Fibroblast of lung (primary cell): ENCODE data around the gene HKDC1. TPM values are rescaled to one million over a fixed set of nuclear protein-coding genes. Genes with fewer than 3 reads are reported as not detected.
A peak's percentile ranks its signal among the peaks of the same experiment; 100 is the strongest.

Experiments
- DNase-seq, 2 donors: peaks; one replicate each; pipeline versions ENCODE4 v3.0.0 to v3.0.0-alpha.2; 2010; ENCODE audit warnings: low read depth in 2 of 2
- H2AFZ ChIP-seq: 2 replicates; pipeline ENCODE4 v1.5.1; 2012; ENCODE audit warnings: low read length, control low read depth, inconsistent platforms
- H3K27ac ChIP-seq: 2 replicates; pipeline ENCODE4 v1.5.1; 2011; ENCODE audit warnings: low read length, control low read depth; ENCODE audit not compliant: insufficient read depth
- H3K27me3 ChIP-seq: 2 replicates; pipeline ENCODE4 v1.5.1; 2011; ENCODE audit warnings: mild to moderate bottlenecking, low read length; ENCODE audit not compliant: control insufficient read depth, insufficient read depth
- H3K36me3 ChIP-seq: 2 replicates; pipeline ENCODE4 v1.5.1; 2011; ENCODE audit warnings: low read length; ENCODE audit not compliant: control insufficient read depth, insufficient read depth
- H3K4me1 ChIP-seq: 2 replicates; pipeline ENCODE4 v1.5.1; 2011; ENCODE audit warnings: low read length; ENCODE audit not compliant: control insufficient read depth, insufficient read depth; ENCODE audit errors: extremely low read depth
- H3K4me2 ChIP-seq: 2 replicates; pipeline ENCODE4 v1.5.1; 2011; ENCODE audit warnings: low read length, control low read depth; ENCODE audit not compliant: insufficient read depth; ENCODE audit errors: extremely low read depth
- H3K4me3 ChIP-seq, 4 experiments: fragments of 200-600 bp in 1 of 4; sonication (generic) in 1 of 4; replicated peaks in 1 of 4; 2 replicates each; pipeline ENCODE4 v1.5.1; 2011 to 2016; ENCODE audit warnings: low read length in 4 of 4, low read depth in 3 of 4, mild to moderate bottlenecking in 3 of 4, control low read depth in 2 of 4, inconsistent platforms in 1 of 4, mixed read lengths in 1 of 4; ENCODE audit not compliant: insufficient read depth in 1 of 4; ENCODE audit errors: control extremely low read depth in 1 of 4
- H3K79me2 ChIP-seq: 2 replicates; pipeline ENCODE4 v1.5.1; 2012; ENCODE audit warnings: mild to moderate bottlenecking, low read length, inconsistent platforms; ENCODE audit not compliant: control insufficient read depth, insufficient read depth
- H3K9ac ChIP-seq: 2 replicates; pipeline ENCODE4 v1.5.1; 2011; ENCODE audit warnings: mild to moderate bottlenecking, low read length, control low read depth; ENCODE audit not compliant: insufficient read depth
- H3K9me3 ChIP-seq: 2 replicates; pipeline ENCODE4 v1.5.1; 2012; ENCODE audit warnings: low read depth, low read length; ENCODE audit not compliant: control insufficient read depth, insufficient read depth
- H4K20me1 ChIP-seq: 2 replicates; pipeline ENCODE4 v1.5.1; 2011; ENCODE audit warnings: low read length; ENCODE audit not compliant: control insufficient read depth, insufficient read depth; ENCODE audit errors: extremely low read depth
- EZH2 ChIP-seq: IDR thresholded peaks from 2 replicates; pipeline ENCODE4 v1.5.1; 2012; ENCODE audit warnings: low read length, control low read depth, mild to moderate bottlenecking; ENCODE audit errors: missing control alignments
- polyA plus RNA-seq, 2 donors: library from polyadenylated mRNA; depleted of rRNA in 1 of 2; stranded (reverse) in 1 of 2; unstranded in 1 of 2; fragments of >200 nt; gene quantifications; 2 replicates each; pipeline ENCODE4 v1.2.1, GENCODE V29; 2011 to 2012; ENCODE audit warnings: missing spikeins in 1 of 2
- total RNA-seq: library from RNA; depleted of rRNA; stranded (reverse); fragments of >200 nt; gene quantifications from 2 replicates; pipeline ENCODE4 v1.2.1, GENCODE V29; 2014
- TF ChIP-seq, protein P1 (sequence below), 2 donors: IDR thresholded peaks in 1 of 2; conservative IDR thresholded peaks in 1 of 2; 1 replicate in 1 of 2; 2 replicates in 1 of 2; pipeline ENCODE4 v1.5.1; 2011 to 2012; ENCODE audit warnings: low read length in 2 of 2, control low read depth in 1 of 2, inconsistent platforms in 1 of 2, low read depth in 1 of 2, mild to moderate bottlenecking in 1 of 2

The HKDC1 gene
- total and polyA plus RNA-seq, 2 donors (not counting 1 experiment from before 2014, with no cell fraction given), result 0.12 to 1.8 TPM

DNA sequence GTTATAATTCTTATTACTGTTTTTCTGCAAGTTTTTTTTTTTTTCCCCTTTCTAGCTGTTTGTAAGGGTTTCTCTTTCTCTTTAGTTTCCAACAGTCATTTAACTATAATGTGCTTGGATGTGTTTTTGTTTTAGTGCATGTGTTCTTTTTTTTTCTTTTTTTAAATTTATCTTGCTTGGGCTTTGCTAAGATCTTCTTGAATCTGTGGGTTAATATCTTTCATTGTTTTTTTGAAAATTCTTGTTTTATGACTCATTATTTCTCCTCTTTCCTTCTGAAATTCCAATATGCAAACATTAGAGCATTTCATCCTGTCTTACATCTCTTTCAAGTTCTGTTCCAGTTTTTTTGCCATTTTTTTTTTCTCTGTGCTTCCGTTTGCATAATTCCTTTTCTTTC is 52.5 kb downstream of the HKDC1 start:
- TF ChIP-seq, protein P1, sequence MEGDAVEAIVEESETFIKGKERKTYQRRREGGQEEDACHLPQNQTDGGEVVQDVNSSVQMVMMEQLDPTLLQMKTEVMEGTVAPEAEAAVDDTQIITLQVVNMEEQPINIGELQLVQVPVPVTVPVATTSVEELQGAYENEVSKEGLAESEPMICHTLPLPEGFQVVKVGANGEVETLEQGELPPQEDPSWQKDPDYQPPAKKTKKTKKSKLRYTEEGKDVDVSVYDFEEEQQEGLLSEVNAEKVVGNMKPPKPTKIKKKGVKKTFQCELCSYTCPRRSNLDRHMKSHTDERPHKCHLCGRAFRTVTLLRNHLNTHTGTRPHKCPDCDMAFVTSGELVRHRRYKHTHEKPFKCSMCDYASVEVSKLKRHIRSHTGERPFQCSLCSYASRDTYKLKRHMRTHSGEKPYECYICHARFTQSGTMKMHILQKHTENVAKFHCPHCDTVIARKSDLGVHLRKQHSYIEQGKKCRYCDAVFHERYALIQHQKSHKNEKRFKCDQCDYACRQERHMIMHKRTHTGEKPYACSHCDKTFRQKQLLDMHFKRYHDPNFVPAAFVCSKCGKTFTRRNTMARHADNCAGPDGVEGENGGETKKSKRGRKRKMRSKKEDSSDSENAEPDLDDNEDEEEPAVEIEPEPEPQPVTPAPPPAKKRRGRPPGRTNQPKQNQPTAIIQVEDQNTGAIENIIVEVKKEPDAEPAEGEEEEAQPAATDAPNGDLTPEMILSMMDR (conservative IDR thresholded peaks at IDR 0.05 in 1 of 2, IDR thresholded peaks at IDR 0.05 in 1 of 2; ENCODE audit: low read depth in 1 of 2, low read length in 2 of 2), result no peak
- peak in 1 of 2 donors; percentile 9 for DNase-seq
- no peaks in the 10 kb centered on the region for H3K79me2 ChIP-seq

DNA sequence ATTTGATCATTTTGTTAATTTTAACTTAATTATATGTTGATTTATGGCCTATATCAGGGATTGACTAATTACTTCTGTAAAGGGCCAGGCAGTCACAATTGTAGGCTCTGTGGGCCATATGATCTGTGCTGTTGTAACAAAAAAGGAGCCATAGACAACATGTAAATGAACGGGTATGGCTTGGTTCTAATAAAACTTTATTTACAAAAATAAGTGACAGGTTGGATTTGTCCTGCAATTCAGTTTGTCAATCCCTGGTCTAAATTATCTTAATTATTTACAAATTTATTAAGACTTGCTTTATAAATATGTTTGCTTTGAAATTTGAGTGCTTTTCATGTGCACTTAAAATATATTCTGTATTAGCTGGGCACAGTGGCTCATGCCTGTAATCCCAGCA is 55.3 kb downstream of the HKDC1 start:
- no peak for DNase-seq
- Histone ChIP-seq H3K36me3 (no peaks in the 10 kb centered on the region), H3K27ac (no peak overlapping the region), H4K20me1 (no peaks in the 10 kb centered on the region), H2AFZ (no peak overlapping the region), H3K9me3 (no peaks in the 10 kb centered on the region), H3K4me1 (no peaks in the 10 kb centered on the region), H3K27me3 (no peaks in the 10 kb centered on the region), H3K9ac (no peak overlapping the region), H3K4me2 (no peak overlapping the region), H3K4me3 (no peak overlapping the region), H3K79me2 (no peaks in the 10 kb centered on the region)
- TF ChIP-seq, protein P1 (conservative IDR thresholded peaks at IDR 0.05 in 1 of 2, IDR thresholded peaks at IDR 0.05 in 1 of 2; ENCODE audit: low read depth in 1 of 2, low read length in 2 of 2), result no peak
- no peak for TF ChIP-seq EZH2

More for the DNA sequence above, 52.5 kb downstream of the HKDC1 start:
- Histone ChIP-seq H3K4me3 (no peak overlapping the region), H4K20me1 (no peaks in the 10 kb centered on the region), H3K9me3 (no peaks in the 10 kb centered on the region), H2AFZ (no peak overlapping the region), H3K9ac (no peak overlapping the region), H3K27me3 (peaks cover 5% of the 10 kb centered on the region), H3K4me1 (no peaks in the 10 kb centered on the region), H3K27ac (no peak overlapping the region), H3K4me2 (no peak overlapping the region), H3K36me3 (no peaks in the 10 kb centered on the region)

DNA sequence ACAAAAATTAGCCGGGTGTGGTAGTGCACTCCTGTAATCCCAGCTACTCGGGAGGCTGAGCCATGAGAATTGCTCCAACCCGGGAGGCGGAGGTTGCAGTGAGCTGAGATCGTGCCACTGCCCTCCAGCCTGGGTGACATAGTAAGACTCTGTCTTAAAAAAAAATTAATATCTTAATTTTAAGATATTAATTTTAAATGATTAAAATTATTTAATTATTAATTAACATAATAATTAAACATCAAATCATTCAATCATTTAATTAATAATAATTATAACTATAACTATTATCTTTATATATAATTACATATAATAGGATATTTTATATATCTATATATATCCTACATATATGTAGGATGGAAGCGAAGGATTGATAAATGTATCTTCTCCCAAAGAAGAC is 56.4 kb downstream of the HKDC1 start:
- no peaks in the 10 kb centered on the region for H3K36me3 ChIP-seq
- no peak overlapping the region for H3K4me2 ChIP-seq
- H3K9me3 ChIP-seq, result no peaks in the 10 kb centered on the region
- H4K20me1 ChIP-seq, result no peaks in the 10 kb centered on the region
- H3K27ac ChIP-seq, result no peak overlapping the region
- no peak overlapping the region for H2AFZ ChIP-seq
- no peak for DNase-seq
- H3K27me3 ChIP-seq, result no peaks in the 10 kb centered on the region
- no peak overlapping the region for H3K9ac ChIP-seq
- no peaks in the 10 kb centered on the region for H3K4me1 ChIP-seq
- H3K79me2 ChIP-seq, result no peaks in the 10 kb centered on the region
- TF ChIP-seq, protein P1 (conservative IDR thresholded peaks at IDR 0.05 in 1 of 2, IDR thresholded peaks at IDR 0.05 in 1 of 2; ENCODE audit: low read depth in 1 of 2, low read length in 2 of 2), result no peak
- H3K4me3 ChIP-seq, result no peak overlapping the region
